ENCODE data around the gene CEP55. TPM values are rescaled to one million over a fixed set of nuclear protein-coding genes. Genes with fewer than 3 reads are reported as not detected.
A peak's percentile ranks its signal among the peaks of the same experiment; 100 is the strongest.

Gene CEP55
- total RNA-seq, 1 experiment from 2014 or later, result 87.9 TPM

GRCh38 chr10:93566435-93567276, 70.2 kb downstream of the CEP55 start, which contains the start of gene FFAR4:
FFAR4 (plus strand) TSS chr10:93566665; CDS start chr10:93566721, 56 bp downstream.
- peak; percentile 20 for DNase-seq (ENCODE audit: low read depth)

GRCh38 chr10:93567277-93568104, 71.1 kb downstream of the CEP55 start:
- DNase-seq (ENCODE audit: low read depth), result no peak

DNA sequence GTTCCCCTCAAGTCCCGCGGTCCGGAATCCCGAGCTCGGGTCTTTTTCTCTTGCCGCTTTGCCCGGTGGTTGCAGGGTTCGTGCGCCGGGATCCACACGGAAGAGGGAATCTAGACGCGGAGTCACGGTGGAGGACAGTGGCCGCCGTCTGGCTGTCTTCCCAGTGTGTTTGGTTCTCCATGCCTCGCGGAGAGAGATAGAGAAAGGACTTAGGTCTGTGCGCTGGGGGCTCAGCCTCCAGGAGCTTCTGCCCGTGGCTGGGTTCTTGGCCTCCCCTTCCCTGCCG, 71.6 kb downstream of the CEP55 start:
- DNase-seq (ENCODE audit: low read depth), result peak; percentile 36

DNA sequence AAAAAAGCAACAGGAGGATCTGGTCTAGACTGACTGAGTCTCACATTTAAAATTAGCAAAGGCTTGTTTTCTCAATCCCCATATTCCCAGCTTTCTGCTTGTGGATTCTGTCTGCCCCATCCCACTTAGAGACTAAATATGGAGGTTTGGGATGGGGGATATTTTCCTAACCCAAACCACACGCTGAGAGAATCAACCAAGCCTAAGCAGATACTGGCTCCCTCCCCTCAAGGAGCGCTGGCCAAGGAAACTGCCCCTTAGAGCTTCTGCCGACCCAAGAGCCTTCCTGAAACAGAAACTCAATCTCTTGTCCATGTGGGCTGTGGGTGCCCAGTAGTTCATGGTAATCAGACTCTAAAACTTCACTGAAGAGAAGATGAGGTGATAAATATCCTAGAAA, 74.0 kb downstream of the CEP55 start:
- DNase-seq (ENCODE audit: low read depth), result no peak

- DNase-seq (ENCODE audit: low read depth), result no peak
These were observed 76.2 kb downstream of the CEP55 start for GRCh38 chr10:93572606-93573005.

DNA sequence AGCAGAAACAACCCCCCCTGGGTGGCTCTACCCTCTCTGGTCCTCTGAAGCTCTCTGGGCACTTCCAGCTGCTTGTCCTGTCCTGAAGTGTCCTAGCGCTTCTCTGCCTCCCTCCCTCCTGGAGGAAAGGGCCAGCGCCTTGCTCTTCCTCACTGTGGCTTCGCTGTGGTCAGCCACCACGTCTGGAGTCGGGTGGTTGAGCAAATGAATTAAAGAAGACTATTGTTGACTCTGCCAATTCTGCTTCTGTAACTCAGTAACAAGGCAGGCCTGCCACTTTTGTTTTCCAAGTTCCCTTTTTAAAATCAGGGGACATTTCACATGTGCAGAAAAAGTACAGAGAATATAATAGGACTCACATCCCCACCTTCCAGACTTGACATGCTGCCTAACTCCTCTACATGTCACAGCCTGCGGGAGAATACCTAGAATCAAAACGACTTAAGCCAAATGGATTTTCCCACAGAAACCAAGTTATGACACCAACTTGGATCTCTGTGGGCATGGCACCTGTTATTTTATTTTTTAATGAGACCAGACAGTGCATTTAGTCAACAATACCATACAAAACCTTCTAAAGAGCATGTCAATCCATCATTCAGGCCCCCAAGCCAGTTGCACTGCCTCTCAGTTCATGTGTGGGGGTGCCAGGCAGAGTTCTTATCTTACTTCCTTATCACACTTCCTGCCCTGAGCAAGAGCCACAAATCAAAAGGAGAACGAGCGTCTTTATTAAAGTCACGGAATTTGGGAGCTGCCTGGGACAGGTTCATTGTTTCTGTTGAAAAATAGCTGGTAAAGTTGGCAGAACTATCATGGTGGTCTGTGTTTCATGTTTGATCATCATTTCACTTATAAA, 76.9 kb downstream of the CEP55 start:
- DNase-seq (ENCODE audit: low read depth), result peak; percentile 29

DNA sequence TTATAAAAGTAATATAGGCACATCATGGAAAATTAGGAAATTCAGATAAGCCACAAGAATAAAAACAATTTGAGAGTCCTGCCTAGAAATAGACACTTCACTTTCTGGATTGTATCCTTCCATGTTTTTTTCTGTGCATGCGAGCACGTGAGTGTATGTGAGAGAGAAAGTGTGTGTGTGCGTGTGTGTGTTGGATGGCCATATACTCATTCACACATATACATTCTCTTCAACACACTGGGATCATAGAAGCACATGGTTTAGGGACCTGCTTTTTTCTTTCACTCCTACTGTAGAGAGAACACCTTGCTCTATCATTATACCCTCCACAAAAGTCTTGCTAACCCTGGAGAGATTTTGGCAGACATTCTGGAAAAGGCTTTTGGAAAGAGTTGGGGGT, 77.5 kb downstream of the CEP55 start:
- no peak for DNase-seq (ENCODE audit: low read depth)

- no peak for DNase-seq (ENCODE audit: low read depth)
These were observed 80.5 kb downstream of the CEP55 start for GRCh38 chr10:93576888-93577287.

DNA sequence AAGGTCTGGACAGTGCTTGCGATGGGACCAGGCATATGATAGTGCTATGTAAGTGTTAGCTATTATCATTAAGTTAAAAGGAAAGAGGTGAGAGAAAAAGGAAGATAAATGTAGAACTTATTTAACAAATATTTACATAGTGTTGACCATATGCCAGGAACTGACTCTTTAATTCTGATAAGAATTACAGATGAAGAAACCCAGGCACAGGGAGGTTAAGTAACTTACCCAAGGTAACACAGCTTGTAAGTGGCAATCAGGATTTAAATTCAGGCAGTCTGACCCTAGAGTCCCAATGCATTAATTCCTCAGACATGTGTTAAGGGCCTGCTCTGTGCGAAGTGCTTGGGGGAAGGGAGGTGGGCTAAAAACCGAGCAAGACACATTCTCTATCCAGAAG, 81.2 kb downstream of the CEP55 start:
- DNase-seq (ENCODE audit: low read depth), result no peak

Other genes starting within 250 kb of the CEP55 start
- gene MYOF, start 14.3 kb upstream of the CEP55 start, total RNA-seq (2014; rRNA removed; shearing (Covaris generic)), result 80.3 and 128 TPM in 2 replicates
- gene FFAR4, start 70.1 kb downstream of the CEP55 start, total RNA-seq (2014; rRNA removed; shearing (Covaris generic)), result not detected in 2 replicates
- 0.37 TPM in 1 of 2 replicates, not detected in the other for gene RBP4, start 104.6 kb downstream of the CEP55 start, total RNA-seq (2014; rRNA removed; shearing (Covaris generic))
- gene PDE6C, start 115.9 kb downstream of the CEP55 start, total RNA-seq (2014; rRNA removed; shearing (Covaris generic)), result not detected in 2 replicates
- gene FRA10AC1, start 206.0 kb downstream of the CEP55 start, total RNA-seq (2014; rRNA removed; shearing (Covaris generic)), result 0.86 and 2.8 TPM in 2 replicates

All from M059J (cell line).